Heart right ventricle (tissue), 16 donors: ENCODE results near the gene MAD1L1. TPM values are rescaled to one million over a fixed set of nuclear protein-coding genes. Genes with fewer than 3 reads are reported as not detected.
"Not testable (repeated sequence)": the region's sequence is repeated elsewhere in the genome, so short reads cannot be mapped to it uniquely, and the experiment has no call there.

Experiments used
- ATAC-seq, 8 donors: fragments of 200-7000 bp; cut with Tn5 transposase; one replicate each; pipeline ENCODE4 v1.9.1; 2020; ENCODE audit warnings: mild to moderate bottlenecking in 8 of 8, moderate library complexity in 8 of 8, moderate number of reproducible peaks in 1 of 8
- DNase-seq, 2 donors: peaks; one replicate each; pipeline ENCODE4 v3.0.0-alpha.2; 2020
- H3K27ac ChIP-seq, 10 donors: fragments of 200-600 bp; sonication (generic) in 2 of 10; one replicate each; pipeline versions ENCODE4 v1.5.0 to v1.8.0; 2020 to 2022; ENCODE audit warnings: mild to moderate bottlenecking in 3 of 10
- H3K27me3 ChIP-seq, 7 donors: fragments of 200-600 bp; one replicate each; pipeline ENCODE4 v1.8.0; 2021 to 2022; ENCODE audit warnings: mild to moderate bottlenecking in 2 of 7
- H3K36me3 ChIP-seq, 9 donors: fragments of 200-600 bp; sonication (generic) in 1 of 9; one replicate each; pipeline versions ENCODE4 v1.5.0 to v1.8.0; 2020 to 2022; ENCODE audit warnings: mild to moderate bottlenecking in 2 of 9
- H3K4me1 ChIP-seq, 9 donors: fragments of 200-600 bp; sonication (generic) in 1 of 9; one replicate each; pipeline versions ENCODE4 v1.5.0 to v1.8.0; 2020 to 2022; ENCODE audit warnings: mild to moderate bottlenecking in 4 of 9
- H3K4me3 ChIP-seq, 10 donors: fragments of 200-600 bp; sonication (generic) in 2 of 10; one replicate each; pipeline versions ENCODE4 v1.5.0 to v1.8.0; 2020 to 2022; ENCODE audit warnings: mild to moderate bottlenecking in 7 of 10, moderate library complexity in 2 of 10
- H3K9me3 ChIP-seq, 11 donors: fragments of 200-600 bp in 10 of 11; sonication (generic) in 2 of 11; one replicate each; pipeline versions ENCODE4 v1.5.0 to v1.8.0; 2013 to 2022; ENCODE audit warnings: mild to moderate bottlenecking in 2 of 11, control low read depth in 1 of 11, moderate library complexity in 1 of 11
- CTCF ChIP-seq, 9 donors: fragments of 200-600 bp; sonication (generic) in 2 of 9; IDR thresholded peaks; one replicate each; pipeline versions ENCODE4 v1.5.0 to v1.8.0; 2021 to 2022; ENCODE audit warnings: antibody characterized with exemption in 9 of 9, mild to moderate bottlenecking in 5 of 9, moderate library complexity in 1 of 9
- WGBS, 2 donors: extraction: QIAGEN DNeasy Blood & Tissue Kit; methylation state at CpG; one replicate each; pipeline ENCODE4 v1.1.7; 2013; ENCODE audit warnings: inconsistent platforms in 1 of 2; 5-methylcytosine and 5-hydroxymethylcytosine counted together
- intact Hi-C, 10 donors: fragments of 100-400 bp; cut with DNase I; formaldehyde crosslinking; loops; one replicate each; pipeline versions ENCODE4 v1.11.1 to v1.14.2; 2022
- polyA plus RNA-seq, 2 donors: library from polyadenylated mRNA; stranded (reverse); fragments of 200-250 nt; gene quantifications; one replicate each; pipeline ENCODE4 v1.2.3, GENCODE V29; 2013
- total RNA-seq, 10 donors: library from RNA; stranded (reverse); fragmentation: NEBNext Ultra II Directional in 3 of 10; extraction: Animal tissue kit (Norgen Biotek cat#: 25700) in 3 of 10; gene quantifications; one replicate each; pipeline versions ENCODE4 v1.2.1 to v1.2.4, GENCODE V29; 2021 to 2023
- donor health status: Arrhythmogenic right ventricular cardiomyopathy.
- donor health status: ischemic (EF 13 %, LVEDD 7.1; RV severe dilation, severe dysfunction).
- donor health status: healthy with polysubstance abuse.
- donor health status: DM: no; HTN: yes; CAD: no.
- donor health status: DM: no; HTN: no; CAD: no.
- donor health status: ischemic (EF 25% LVEDD 6.9; RV normal size, moderate dysfunction).
- donor health status: ischemic (EF 25% LVEDD 5.7; RV mildly dilated, moderate dysfunction).
- donor health status: healthy.
- donor health status: DM: yes; HTN: yes; CAD: no.
- donor health status: Ischemic cardiomyopathy.
- donor health status: ischemic (EF 35%, LVEDD 5.7; RV mildly dilated, moderate dysfunction).
- donor health status: nonischemic (EF 11% LVEDD 7.7; RV severe dilation, severe dysfunction).
- donor health status: DM: yes; HTN: yes; CAD: no.
- donor health status: PGD.
- donor health status: ischemic (EF 29% LVEDD 5.4; RV normal size, mild dysfunction).
- donor health status: nonischemic (EF 23%, LVEDD 6.1; RV moderate dilation, normal function).

Gene MAD1L1
- total and polyA plus RNA-seq, 12 donors: 13.8 to 46.8 (median 20.2) TPM

GRCh38 chr7:1930381-1931065 lies 302.2 kb downstream of the MAD1L1 start:
- H3K27me3 ChIP-seq: no peaks in the 10 kb centered on the region
- no peak overlapping the region for H3K4me3 ChIP-seq
- ATAC-seq: peak in 1 of 8 donors; percentile 19
- H3K27ac ChIP-seq: no peak overlapping the region
- peaks cover 0 to 10% (median 0%) of the 10 kb centered on the region in 9 donors for H3K4me1 ChIP-seq
- TF ChIP-seq CTCF (IDR thresholded peaks at IDR 0.05): no peak
- intact Hi-C loops: no loop called here
- peaks cover 0 to 4% (median 0%) of the 10 kb centered on the region in 9 donors for H3K36me3 ChIP-seq
- DNase-seq: no peak
- no peaks in the 10 kb centered on the region for H3K9me3 ChIP-seq
- 88 to 94% methylated on average over 27 to 33 of the region's 36 CpGs for WGBS, 2 donors

GRCh38 chr7:1929349-1929925 lies 303.3 kb downstream of the MAD1L1 start:
- 91 to 98% methylated on average over 25 to 26 of the region's 29 CpGs for WGBS, 2 donors
- H3K27me3 ChIP-seq, intact Hi-C loops, H3K36me3 ChIP-seq, H3K4me3 ChIP-seq, H3K9me3 ChIP-seq, H3K27ac ChIP-seq, ATAC-seq: not testable (repeated sequence)
- DNase-seq: peak in 1 of 2 donors; percentile 2
- peaks cover 0 to 21% (median 0%) of the 10 kb centered on the region in 9 donors for H3K4me1 ChIP-seq

- intact Hi-C loops: no loop called here
- no peaks in the 10 kb centered on the region for H3K36me3 ChIP-seq
- whole genome bisulfite sequencing, 2 donors: 97% methylated on average over 20 of the region's 20 CpGs
- peaks cover 0 to 27% (median 0%) of the 10 kb centered on the region in 9 donors for H3K4me1 ChIP-seq
- H3K9me3 ChIP-seq: no peaks in the 10 kb centered on the region
- H3K4me3 ChIP-seq: no peak overlapping the region
- H3K27ac ChIP-seq: no peak overlapping the region
- H3K27me3 ChIP-seq: no peaks in the 10 kb centered on the region
- no peak for TF ChIP-seq CTCF (IDR thresholded peaks at IDR 0.05)
- DNase-seq (peak in 1 of 2 donors; percentile 7), ATAC-seq (peak in 1 of 8 donors; percentile 32)
Measured at GRCh38 chr7:1928645-1929348, 303.9 kb downstream of the MAD1L1 start.

GRCh38 chr7:1927937-1928644 lies 304.7 kb downstream of the MAD1L1 start:
- Histone ChIP-seq H3K4me3 (no peak overlapping the region), H3K9me3 (no peaks in the 10 kb centered on the region), H3K27me3 (no peaks in the 10 kb centered on the region), H3K4me1 (peaks cover 0 to 31% (median 0%) of the 10 kb centered on the region in 9 donors), H3K36me3 (no peaks in the 10 kb centered on the region), H3K27ac (no peak overlapping the region)
- 94 to 95% methylated on average over 35 of the region's 35 CpGs for WGBS, 2 donors
- intact Hi-C loops: no loop called here
- ATAC-seq (peak in 1 of 8 donors; percentile 38), DNase-seq (peak in 1 of 2 donors; percentile 6)
- TF ChIP-seq CTCF (IDR thresholded peaks at IDR 0.05): no peak
